Measurements from ENCODE around the gene PEX12.

The PEX12 gene

GRCh38 chr17:35548978-35549377, 29.4 kb downstream of the PEX12 start:
- Histone ChIP-seq H3K36me3 (ENCODE audit: control insufficient read depth, insufficient read depth, low read length, severe bottlenecking) (no peaks in the 10 kb centered on the region), H3K9ac (ENCODE audit: low read length) (no peak overlapping the region), H3K4me1 (ENCODE audit: control insufficient read depth, insufficient read depth, low read length) (no peaks in the 10 kb centered on the region), H3K27me3 (replicated peaks; ENCODE audit: control insufficient read depth, insufficient read depth, low read length) (peaks cover 6% of the 10 kb centered on the region), H3K4me3 (ENCODE audit: low read length) (no peak overlapping the region), H3K9me3 (ENCODE audit: control insufficient read depth, low read length) (no peaks in the 10 kb centered on the region)
- DNase-seq (ENCODE audit: low read depth): no peak

DNA sequence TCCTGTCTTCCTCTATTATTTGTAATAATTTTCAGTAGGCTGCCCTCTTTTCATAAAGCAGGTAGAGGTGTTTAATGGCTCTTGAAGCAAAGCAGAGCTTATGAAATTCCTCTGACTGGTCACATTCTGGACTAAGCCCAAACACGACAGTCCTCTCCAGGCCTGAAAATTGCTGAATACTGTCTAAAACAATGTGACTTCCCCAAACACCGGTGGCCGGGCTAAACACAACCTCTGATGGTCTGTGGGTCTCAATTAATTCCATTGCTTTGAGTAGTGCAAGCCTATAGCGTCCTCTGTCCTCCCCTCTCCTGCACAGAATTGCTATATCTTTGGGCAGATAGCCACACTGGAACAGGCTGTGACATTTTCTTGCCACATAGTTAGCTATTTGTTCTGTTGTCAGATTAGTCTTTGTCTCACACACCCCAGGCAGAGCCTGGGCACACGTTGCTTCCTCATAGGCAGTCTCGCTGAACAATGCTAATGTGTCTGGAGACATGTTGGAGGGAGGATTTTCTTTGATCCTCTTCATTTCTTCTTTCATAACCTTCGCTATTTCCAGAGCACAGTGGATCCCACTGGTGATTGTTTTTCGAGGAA, 30.1 kb downstream of the PEX12 start:
- no peak for DNase-seq (ENCODE audit: low read depth)
- Histone ChIP-seq H3K9me3 (ENCODE audit: control insufficient read depth, low read length) (no peaks in the 10 kb centered on the region), H3K4me1 (ENCODE audit: control insufficient read depth, insufficient read depth, low read length) (no peaks in the 10 kb centered on the region), H3K36me3 (ENCODE audit: control insufficient read depth, insufficient read depth, low read length, severe bottlenecking) (no peaks in the 10 kb centered on the region), H3K4me3 (ENCODE audit: low read length) (no peak overlapping the region), H3K27me3 (replicated peaks; ENCODE audit: control insufficient read depth, insufficient read depth, low read length) (peaks cover 6% of the 10 kb centered on the region), H3K9ac (ENCODE audit: low read length) (no peak overlapping the region)

GRCh38 chr17:35546487-35546886, 31.9 kb downstream of the PEX12 start:
- Histone ChIP-seq H3K4me1 (ENCODE audit: control insufficient read depth, insufficient read depth, low read length) (no peaks in the 10 kb centered on the region), H3K9ac (ENCODE audit: low read length) (no peak overlapping the region), H3K9me3 (ENCODE audit: control insufficient read depth, low read length) (no peaks in the 10 kb centered on the region), H3K36me3 (ENCODE audit: control insufficient read depth, insufficient read depth, low read length, severe bottlenecking) (no peaks in the 10 kb centered on the region), H3K4me3 (ENCODE audit: low read length) (no peak overlapping the region), H3K27me3 (replicated peaks; ENCODE audit: control insufficient read depth, insufficient read depth, low read length) (peaks cover 6% of the 10 kb centered on the region)
- DNase-seq (ENCODE audit: low read depth): no peak

GRCh38 chr17:35545150-35545549, 33.2 kb downstream of the PEX12 start:
- no peak for DNase-seq (ENCODE audit: low read depth)
- Histone ChIP-seq H3K27me3 (replicated peaks; ENCODE audit: control insufficient read depth, insufficient read depth, low read length) (peaks cover 6% of the 10 kb centered on the region), H3K9ac (ENCODE audit: low read length) (no peak overlapping the region), H3K36me3 (ENCODE audit: control insufficient read depth, insufficient read depth, low read length, severe bottlenecking) (no peaks in the 10 kb centered on the region), H3K4me3 (ENCODE audit: low read length) (no peak overlapping the region), H3K4me1 (ENCODE audit: control insufficient read depth, insufficient read depth, low read length) (peaks cover 3% of the 10 kb centered on the region), H3K9me3 (ENCODE audit: control insufficient read depth, low read length) (no peaks in the 10 kb centered on the region)

- Histone ChIP-seq H3K4me1 (ENCODE audit: control insufficient read depth, insufficient read depth, low read length) (peaks cover 3% of the 10 kb centered on the region), H3K9me3 (ENCODE audit: control insufficient read depth, low read length) (no peaks in the 10 kb centered on the region), H3K36me3 (ENCODE audit: control insufficient read depth, insufficient read depth, low read length, severe bottlenecking) (no peaks in the 10 kb centered on the region), H3K9ac (ENCODE audit: low read length) (no peak overlapping the region), H3K4me3 (ENCODE audit: low read length) (no peak overlapping the region), H3K27me3 (replicated peaks; ENCODE audit: control insufficient read depth, insufficient read depth, low read length) (peaks cover 6% of the 10 kb centered on the region)
- no peak for DNase-seq (ENCODE audit: low read depth)
Measured at GRCh38 chr17:35543856-35544255, 34.5 kb downstream of the PEX12 start.

DNA sequence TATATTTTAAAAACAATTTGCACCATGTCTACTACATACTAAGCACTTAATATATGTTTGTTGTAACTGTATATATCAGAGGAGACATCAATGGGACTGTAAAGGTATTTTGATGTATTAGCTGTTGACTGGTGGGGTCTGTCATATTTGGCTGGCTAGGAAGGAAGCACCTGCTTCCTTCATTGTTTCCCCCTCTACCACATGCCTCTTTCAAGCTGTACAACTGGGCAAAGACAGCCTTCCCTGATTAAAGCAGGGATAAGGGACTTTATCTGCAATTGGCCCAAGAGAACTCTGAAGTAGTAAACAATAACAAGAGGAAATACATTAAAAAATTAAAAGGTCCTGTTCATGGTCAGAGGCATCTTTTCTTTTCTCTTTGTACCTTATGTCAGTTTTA, 35.4 kb downstream of the PEX12 start:
- no peak for DNase-seq (ENCODE audit: low read depth)
- Histone ChIP-seq H3K4me3 (ENCODE audit: low read length) (no peak overlapping the region), H3K36me3 (ENCODE audit: control insufficient read depth, insufficient read depth, low read length, severe bottlenecking) (no peaks in the 10 kb centered on the region), H3K27me3 (replicated peaks; ENCODE audit: control insufficient read depth, insufficient read depth, low read length) (no peaks in the 10 kb centered on the region), H3K9ac (ENCODE audit: low read length) (no peak overlapping the region), H3K4me1 (ENCODE audit: control insufficient read depth, insufficient read depth, low read length) (peaks cover 8% of the 10 kb centered on the region), H3K9me3 (ENCODE audit: control insufficient read depth, low read length) (no peaks in the 10 kb centered on the region)

DNA sequence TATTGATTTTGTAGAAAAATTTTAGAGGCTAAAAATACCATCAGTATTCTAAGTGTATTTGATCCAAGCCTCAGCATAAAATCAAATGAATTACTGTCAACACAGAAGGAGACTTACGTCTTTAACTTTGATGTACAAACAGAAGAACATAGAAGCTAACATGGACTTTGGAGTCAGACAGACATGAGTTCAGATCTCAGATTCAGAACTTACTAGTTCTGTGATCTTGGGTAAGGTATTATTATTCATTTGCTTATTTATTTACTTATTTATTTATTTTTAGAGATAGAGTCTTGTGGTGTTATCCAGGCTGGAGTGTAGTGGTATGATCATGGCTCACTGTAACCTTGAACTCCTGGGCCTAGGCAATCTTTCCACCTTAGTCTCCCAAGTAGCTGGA, 36.9 kb downstream of the PEX12 start:
- H3K4me1 ChIP-seq (ENCODE audit: control insufficient read depth, insufficient read depth, low read length): peaks cover 16% of the 10 kb centered on the region
- peak overlapping the region; percentile 54 for H3K9ac ChIP-seq (ENCODE audit: low read length)
- H3K27me3 ChIP-seq (replicated peaks; ENCODE audit: control insufficient read depth, insufficient read depth, low read length): no peaks in the 10 kb centered on the region
- H3K36me3 ChIP-seq (ENCODE audit: control insufficient read depth, insufficient read depth, low read length, severe bottlenecking): no peaks in the 10 kb centered on the region
- peak overlapping the region; percentile 73 for H3K4me3 ChIP-seq (ENCODE audit: low read length)
- DNase-seq (ENCODE audit: low read depth): no peak
- no peaks in the 10 kb centered on the region for H3K9me3 ChIP-seq (ENCODE audit: control insufficient read depth, low read length)

GRCh38 chr17:35540589-35541404, 37.6 kb downstream of the PEX12 start:
- H3K4me1 ChIP-seq (ENCODE audit: control insufficient read depth, insufficient read depth, low read length): peaks cover 16% of the 10 kb centered on the region
- peak; percentile 71 for DNase-seq (ENCODE audit: low read depth)
- H3K27me3 ChIP-seq (replicated peaks; ENCODE audit: control insufficient read depth, insufficient read depth, low read length): no peaks in the 10 kb centered on the region
- H3K4me3 ChIP-seq (ENCODE audit: low read length): peak overlapping the region; percentile 73
- no peaks in the 10 kb centered on the region for H3K36me3 ChIP-seq (ENCODE audit: control insufficient read depth, insufficient read depth, low read length, severe bottlenecking)
- H3K9me3 ChIP-seq (ENCODE audit: control insufficient read depth, low read length): no peaks in the 10 kb centered on the region
- H3K9ac ChIP-seq (ENCODE audit: low read length): peak overlapping the region; percentile 54

- Histone ChIP-seq H3K9me3 (ENCODE audit: control insufficient read depth, low read length) (no peaks in the 10 kb centered on the region), H3K4me1 (ENCODE audit: control insufficient read depth, insufficient read depth, low read length) (peaks cover 16% of the 10 kb centered on the region), H3K27me3 (replicated peaks; ENCODE audit: control insufficient read depth, insufficient read depth, low read length) (no peaks in the 10 kb centered on the region), H3K4me3 (ENCODE audit: low read length) (no peak overlapping the region), H3K36me3 (ENCODE audit: control insufficient read depth, insufficient read depth, low read length, severe bottlenecking) (no peaks in the 10 kb centered on the region), H3K9ac (ENCODE audit: low read length) (peak overlapping the region; percentile 30)
- DNase-seq (ENCODE audit: low read depth): no peak
Measured at GRCh38 chr17:35539659-35540026, 38.7 kb downstream of the PEX12 start.

GRCh38 chr17:35537601-35538141, 40.7 kb downstream of the PEX12 start, which contains the start of gene SLFN12L:
Gene SLFN12L (minus strand): TSS chr17:35537678. CDS start chr17:35522364, 15,314 bp downstream.
- H3K9me3 ChIP-seq (ENCODE audit: control insufficient read depth, low read length): no peaks in the 10 kb centered on the region
- H3K9ac ChIP-seq (ENCODE audit: low read length): peak within 1 kb of the TSS; percentile 45
- peaks cover 16% of the 10 kb centered on the region for H3K4me1 ChIP-seq (ENCODE audit: control insufficient read depth, insufficient read depth, low read length)
- H3K36me3 ChIP-seq (ENCODE audit: control insufficient read depth, insufficient read depth, low read length, severe bottlenecking): no peaks in the 10 kb centered on the region
- H3K4me3 ChIP-seq (ENCODE audit: low read length): no peak within 1 kb of the TSS
- no peaks in the 10 kb centered on the region for H3K27me3 ChIP-seq (replicated peaks; ENCODE audit: control insufficient read depth, insufficient read depth, low read length)
- DNase-seq (ENCODE audit: low read depth): no peak

DNA sequence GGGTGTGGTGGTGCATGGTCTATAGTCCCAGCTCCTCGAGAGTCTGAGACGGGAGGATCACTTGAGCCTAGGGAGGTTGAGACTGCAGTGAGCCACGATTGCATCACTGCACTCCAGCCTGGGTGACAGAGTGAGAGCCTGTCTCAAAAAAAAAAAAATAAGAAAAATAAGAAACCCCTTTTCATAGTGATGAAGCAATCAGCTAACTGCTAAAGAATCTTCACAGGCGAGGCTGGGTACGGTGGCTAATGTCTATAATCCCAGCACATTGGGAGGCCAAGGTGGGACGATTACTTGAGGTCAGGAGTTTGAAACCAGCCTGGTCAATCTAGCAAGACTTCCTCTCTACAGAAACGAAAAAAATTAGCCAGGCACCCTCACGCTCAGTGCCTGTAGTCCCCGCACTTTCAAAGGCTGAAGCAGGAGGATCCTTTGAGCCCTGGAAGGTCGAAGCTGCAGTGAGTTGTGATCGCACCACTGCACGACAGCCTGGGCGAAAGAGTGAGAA, 41.7 kb downstream of the PEX12 start:
- no peak for DNase-seq (ENCODE audit: low read depth)
- H3K4me1 ChIP-seq (ENCODE audit: control insufficient read depth, insufficient read depth, low read length): peaks cover 16% of the 10 kb centered on the region
- no peak overlapping the region for H3K4me3 ChIP-seq (ENCODE audit: low read length)
- no peaks in the 10 kb centered on the region for H3K27me3 ChIP-seq (replicated peaks; ENCODE audit: control insufficient read depth, insufficient read depth, low read length)
- no peak overlapping the region for H3K9ac ChIP-seq (ENCODE audit: low read length)
- no peaks in the 10 kb centered on the region for H3K36me3 ChIP-seq (ENCODE audit: control insufficient read depth, insufficient read depth, low read length, severe bottlenecking)
- H3K9me3 ChIP-seq (ENCODE audit: control insufficient read depth, low read length): no peaks in the 10 kb centered on the region

All from adipocyte (in vitro differentiated cells).